Measurements from ENCODE around the gene SCARB1.

The SCARB1 gene

GRCh38 chr12:124811633-124812032, 52.0 kb downstream of the SCARB1 start:
- no peak overlapping the region for H3K4me3 Mint-ChIP-seq
- peaks cover 4% of the 10 kb centered on the region for H3K36me3 Mint-ChIP-seq
- H3K27me3 Mint-ChIP-seq, result no peaks in the 10 kb centered on the region
- no peaks in the 10 kb centered on the region for H3K9me3 Mint-ChIP-seq
- no peaks in the 10 kb centered on the region for H3K4me1 Mint-ChIP-seq
- no peak overlapping the region for H3K27ac Mint-ChIP-seq

- Mint-ChIP-seq H3K9me3 (no peaks in the 10 kb centered on the region), H3K27ac (no peak overlapping the region), H3K4me1 (no peaks in the 10 kb centered on the region), H3K36me3 (peaks cover 4% of the 10 kb centered on the region), H3K4me3 (no peak overlapping the region), H3K27me3 (no peaks in the 10 kb centered on the region)
Observed at GRCh38 chr12:124809878-124810277, 53.8 kb downstream of the SCARB1 start.

- Mint-ChIP-seq H3K27me3 (no peaks in the 10 kb centered on the region), H3K4me3 (no peak overlapping the region), H3K9me3 (no peaks in the 10 kb centered on the region), H3K36me3 (peaks cover 4% of the 10 kb centered on the region), H3K27ac (no peak overlapping the region), H3K4me1 (no peaks in the 10 kb centered on the region)
Observed at GRCh38 chr12:124809391-124809790, 54.3 kb downstream of the SCARB1 start.

DNA sequence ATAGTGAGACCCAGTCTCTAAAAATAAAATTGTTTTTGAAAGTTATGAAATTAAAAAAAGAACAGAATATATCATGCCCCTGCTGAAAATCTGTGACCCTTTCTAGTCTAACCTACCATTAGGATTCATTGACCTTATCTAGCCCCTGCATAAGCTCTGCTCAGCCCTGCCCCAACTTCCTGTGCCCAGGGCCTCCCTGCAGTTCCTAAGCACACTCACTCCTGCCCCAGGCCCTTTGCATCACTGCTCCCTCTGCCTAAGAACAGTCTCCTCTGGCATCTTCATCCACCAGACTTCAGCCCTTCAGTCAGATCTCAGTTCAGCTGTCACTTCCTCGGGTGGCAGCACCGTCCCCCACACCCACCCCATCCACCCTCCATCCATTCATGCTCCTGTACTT, 55.4 kb downstream of the SCARB1 start:
- Mint-ChIP-seq H3K9me3 (no peaks in the 10 kb centered on the region), H3K27ac (no peak overlapping the region), H3K4me1 (no peaks in the 10 kb centered on the region), H3K36me3 (peaks cover 2% of the 10 kb centered on the region), H3K4me3 (no peak overlapping the region), H3K27me3 (no peaks in the 10 kb centered on the region)

DNA sequence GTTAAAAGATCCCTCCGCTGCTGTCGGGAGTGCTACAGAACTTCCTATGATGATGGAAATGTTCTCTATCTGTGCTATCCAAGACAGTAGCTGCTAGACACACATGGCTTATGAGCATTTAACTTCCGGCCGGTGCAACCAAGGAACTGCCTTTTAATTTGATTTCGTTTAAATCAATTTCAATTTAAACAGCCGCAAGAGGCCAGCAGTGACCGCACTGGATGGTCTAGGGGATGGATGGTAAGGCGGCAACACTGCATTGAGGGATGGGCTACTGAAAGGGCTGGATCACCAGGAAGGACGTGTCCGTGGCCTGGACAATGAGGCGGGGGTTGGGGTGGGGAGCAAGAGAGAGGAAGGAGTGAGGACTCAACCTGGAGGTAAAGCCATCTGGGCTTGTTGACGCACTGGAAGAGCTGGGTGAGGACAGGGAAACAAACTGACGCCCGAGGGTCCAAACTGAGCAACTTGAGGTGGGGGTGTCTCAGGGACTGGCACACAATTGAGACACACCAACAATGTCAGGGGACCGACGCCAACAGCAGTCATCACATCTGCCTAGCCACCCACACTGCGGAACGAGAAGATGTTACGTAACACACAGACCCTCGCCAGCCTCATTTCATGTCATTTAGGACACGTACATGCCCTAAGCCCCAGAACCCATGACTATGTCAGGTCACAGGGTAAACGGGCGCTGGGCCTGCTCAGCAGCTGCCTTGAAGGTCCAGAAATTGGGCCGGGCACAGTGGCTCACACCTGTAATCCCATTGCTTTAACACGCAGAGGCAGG, 57.6 kb downstream of the SCARB1 start:
- Mint-ChIP-seq H3K9me3 (no peaks in the 10 kb centered on the region), H3K4me1 (no peaks in the 10 kb centered on the region), H3K27ac (no peak overlapping the region), H3K36me3 (peaks cover 2% of the 10 kb centered on the region), H3K27me3 (no peaks in the 10 kb centered on the region), H3K4me3 (no peak overlapping the region)

DNA sequence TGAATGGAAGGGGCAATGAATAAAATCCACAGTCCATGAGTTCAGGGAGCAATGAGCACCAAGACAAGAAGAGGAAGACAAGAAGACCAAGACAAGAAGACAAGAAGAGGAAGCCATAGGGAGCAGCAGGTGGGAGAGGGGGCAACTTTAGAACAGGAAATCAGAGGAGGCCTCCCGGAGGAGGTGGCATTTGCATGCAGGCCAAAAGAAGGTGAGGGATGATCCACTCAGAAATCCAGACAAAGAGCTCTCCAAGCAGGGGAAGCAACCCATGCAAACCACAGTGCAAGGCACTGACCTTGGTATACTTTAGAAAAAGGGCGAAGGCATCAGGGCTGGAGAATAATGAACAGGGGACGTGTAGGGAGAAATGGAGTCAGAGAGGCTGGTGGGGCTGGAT, 58.6 kb downstream of the SCARB1 start:
- Mint-ChIP-seq H3K27me3 (no peaks in the 10 kb centered on the region), H3K4me3 (no peak overlapping the region), H3K4me1 (no peaks in the 10 kb centered on the region), H3K36me3 (peaks cover 2% of the 10 kb centered on the region), H3K9me3 (no peaks in the 10 kb centered on the region), H3K27ac (no peak overlapping the region)

- Mint-ChIP-seq H3K9me3 (no peaks in the 10 kb centered on the region), H3K4me3 (no peak overlapping the region), H3K4me1 (no peaks in the 10 kb centered on the region), H3K27ac (no peak overlapping the region), H3K27me3 (no peaks in the 10 kb centered on the region), H3K36me3 (peaks cover 2% of the 10 kb centered on the region)
Observed at GRCh38 chr12:124804011-124804621, 59.5 kb downstream of the SCARB1 start.

DNA sequence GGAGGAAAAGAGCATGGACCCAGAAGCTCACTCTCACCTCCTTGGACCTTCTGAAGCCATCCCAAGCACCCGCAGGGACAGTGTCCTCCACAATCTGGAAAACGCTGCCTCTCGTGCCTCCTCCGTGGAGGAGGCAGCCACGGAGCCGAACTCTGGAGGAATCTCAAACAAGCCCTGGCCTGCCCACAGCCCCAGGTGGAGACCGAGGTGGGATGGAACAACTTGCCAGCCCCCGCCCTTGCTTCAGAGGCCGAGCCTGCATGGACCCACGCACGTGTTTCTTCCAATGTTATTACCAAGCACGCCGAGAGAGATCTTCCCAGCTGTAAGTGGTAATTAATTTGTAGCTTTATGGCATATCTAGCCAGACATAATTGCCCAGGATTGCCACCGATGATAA, 61.3 kb downstream of the SCARB1 start:
- H3K9me3 Mint-ChIP-seq, result no peaks in the 10 kb centered on the region
- H3K27me3 Mint-ChIP-seq, result no peaks in the 10 kb centered on the region
- H3K27ac Mint-ChIP-seq, result no peak overlapping the region

GRCh38 chr12:124800506-124800905, 63.2 kb downstream of the SCARB1 start:
- peaks cover 2% of the 10 kb centered on the region for H3K36me3 Mint-ChIP-seq
- H3K27ac Mint-ChIP-seq, result no peak overlapping the region
- H3K27me3 Mint-ChIP-seq, result no peaks in the 10 kb centered on the region
- no peak overlapping the region for H3K4me3 Mint-ChIP-seq
- no peaks in the 10 kb centered on the region for H3K9me3 Mint-ChIP-seq
- H3K4me1 Mint-ChIP-seq, result peaks cover 14% of the 10 kb centered on the region

More for the DNA sequence above, 61.3 kb downstream of the SCARB1 start:
- Mint-ChIP-seq H3K36me3 (peaks cover 2% of the 10 kb centered on the region), H3K4me3 (no peak overlapping the region), H3K4me1 (no peaks in the 10 kb centered on the region)

GRCh38 chr12:124797321-124797720, 66.3 kb downstream of the SCARB1 start:
- no peak overlapping the region for H3K4me3 Mint-ChIP-seq
- H3K27ac Mint-ChIP-seq, result no peak overlapping the region
- H3K4me1 Mint-ChIP-seq, result peaks cover 20% of the 10 kb centered on the region
- H3K27me3 Mint-ChIP-seq, result no peaks in the 10 kb centered on the region
- peaks cover 3% of the 10 kb centered on the region for H3K36me3 Mint-ChIP-seq
- no peaks in the 10 kb centered on the region for H3K9me3 Mint-ChIP-seq

DNA sequence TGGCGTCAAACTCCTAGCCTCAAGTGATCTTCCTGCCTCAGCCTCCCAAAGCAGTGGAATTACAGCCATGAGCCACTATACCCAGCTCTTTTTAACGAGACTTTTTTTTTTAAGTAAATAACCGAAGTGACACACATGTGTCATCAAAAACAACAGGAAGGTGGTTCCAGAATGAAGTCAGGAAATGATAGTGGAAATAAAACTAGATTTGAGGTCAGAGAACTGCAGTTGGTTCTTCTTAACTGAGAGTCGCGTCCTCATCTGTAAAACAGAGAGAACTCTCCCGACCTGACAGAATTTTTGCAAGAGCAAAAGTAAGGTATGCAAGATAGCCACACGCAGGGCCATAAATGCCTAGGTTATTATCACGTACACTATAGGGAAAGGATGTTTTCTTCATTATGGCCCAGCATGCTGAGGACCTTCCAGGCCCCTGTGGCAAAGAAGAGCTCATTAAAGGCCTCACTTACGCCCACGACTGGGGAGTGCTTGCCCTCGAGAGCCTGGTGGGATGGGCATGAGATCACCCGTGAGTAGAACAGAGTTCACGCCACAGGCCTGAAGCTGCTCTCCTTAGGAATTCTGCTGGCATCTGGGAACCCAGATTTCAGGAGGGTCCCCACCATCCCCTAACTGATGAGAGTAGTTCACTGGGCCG, 67.2 kb downstream of the SCARB1 start:
- Mint-ChIP-seq H3K36me3 (peaks cover 3% of the 10 kb centered on the region), H3K27me3 (no peaks in the 10 kb centered on the region), H3K27ac (no peak overlapping the region), H3K4me1 (peaks cover 20% of the 10 kb centered on the region), H3K9me3 (no peaks in the 10 kb centered on the region), H3K4me3 (peak overlapping the region; percentile 11)

GRCh38 chr12:124795081-124795948, 68.3 kb downstream of the SCARB1 start:
- Mint-ChIP-seq H3K9me3 (no peaks in the 10 kb centered on the region), H3K4me3 (no peak overlapping the region), H3K4me1 (peaks cover 20% of the 10 kb centered on the region), H3K27me3 (no peaks in the 10 kb centered on the region), H3K27ac (no peak overlapping the region), H3K36me3 (peaks cover 3% of the 10 kb centered on the region)

GRCh38 chr12:124792961-124793441, 70.7 kb downstream of the SCARB1 start:
- Mint-ChIP-seq H3K27ac (no peak overlapping the region), H3K4me3 (no peak overlapping the region), H3K4me1 (peaks cover 20% of the 10 kb centered on the region), H3K36me3 (peaks cover 3% of the 10 kb centered on the region), H3K27me3 (no peaks in the 10 kb centered on the region), H3K9me3 (no peaks in the 10 kb centered on the region)

DNA sequence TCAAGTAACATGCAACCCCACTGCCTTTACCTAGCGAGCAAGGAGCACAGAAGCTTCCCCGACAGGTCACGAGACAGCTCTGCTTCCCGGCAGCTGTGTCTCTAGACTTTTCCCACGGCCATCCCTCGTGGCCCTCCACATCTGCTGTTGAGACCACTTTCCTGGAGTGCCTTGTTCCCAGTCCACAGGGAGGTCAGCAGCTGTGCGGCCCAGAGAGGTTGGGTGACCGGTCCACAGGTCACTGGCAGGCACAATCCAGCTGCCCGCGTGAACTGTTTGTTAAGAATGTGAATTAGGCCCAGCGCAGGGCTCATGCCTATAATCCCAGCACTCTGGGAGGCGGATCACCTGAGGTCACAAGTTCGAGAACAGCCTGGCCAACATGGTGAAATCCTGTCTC, 71.5 kb downstream of the SCARB1 start:
- peaks cover 20% of the 10 kb centered on the region for H3K4me1 Mint-ChIP-seq
- H3K27ac Mint-ChIP-seq, result no peak overlapping the region
- no peak overlapping the region for H3K4me3 Mint-ChIP-seq
- H3K36me3 Mint-ChIP-seq, result peaks cover 3% of the 10 kb centered on the region
- no peaks in the 10 kb centered on the region for H3K27me3 Mint-ChIP-seq
- H3K9me3 Mint-ChIP-seq, result no peaks in the 10 kb centered on the region

DNA sequence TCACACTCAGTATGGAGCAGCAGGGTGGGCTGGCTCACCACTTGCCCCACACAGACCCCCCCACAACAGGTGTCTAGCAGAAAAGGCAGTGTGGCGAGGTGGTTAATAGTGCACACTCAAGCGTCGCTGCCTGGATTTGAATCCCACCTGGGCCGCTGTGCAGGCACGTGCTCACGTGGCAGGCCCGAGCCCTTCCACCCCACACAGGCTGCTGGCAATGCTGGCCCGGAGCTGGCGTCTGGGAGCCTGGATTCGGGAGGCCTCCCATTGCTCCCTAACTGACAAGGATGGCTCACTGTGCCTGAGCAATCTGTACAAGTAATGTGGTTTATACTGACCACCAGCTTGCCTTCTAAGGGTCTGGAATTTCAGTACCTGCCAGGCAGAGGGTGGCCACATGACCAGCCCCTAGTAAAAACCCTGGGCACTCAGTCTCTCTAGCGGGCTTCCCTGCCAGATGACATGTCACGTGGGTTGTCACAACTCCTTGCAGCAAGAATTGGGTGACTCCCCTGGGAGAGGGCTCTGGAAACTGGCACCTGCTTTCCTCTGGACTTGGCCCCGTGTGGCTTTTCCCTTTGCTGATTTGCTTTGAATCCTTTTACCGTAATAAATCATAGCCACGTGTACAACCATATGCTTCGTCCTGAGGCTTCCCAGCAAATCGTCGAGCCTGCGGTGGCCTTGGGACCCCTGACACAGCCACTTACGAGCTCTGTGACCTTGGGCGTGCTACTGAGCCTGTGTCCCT, 72.8 kb downstream of the SCARB1 start:
- no peaks in the 10 kb centered on the region for H3K27me3 Mint-ChIP-seq
- H3K4me1 Mint-ChIP-seq, result peaks cover 9% of the 10 kb centered on the region
- H3K36me3 Mint-ChIP-seq, result peaks cover 3% of the 10 kb centered on the region
- no peak overlapping the region for H3K27ac Mint-ChIP-seq
- no peaks in the 10 kb centered on the region for H3K9me3 Mint-ChIP-seq
- no peak overlapping the region for H3K4me3 Mint-ChIP-seq
